Activated CD4-positive, CD25-positive, alpha-beta regulatory T cell treated with anti-CD3 and anti-CD28 coated beads, Interleukin-2, amount 50 U/mL, for 72 hours (primary cell): ENCODE results near the gene MACROD2.
"Not testable (repeated sequence)": the region's sequence is repeated elsewhere in the genome, so short reads cannot be mapped to it uniquely, and the experiment has no call there.

Experiments used
- DNase-seq: peaks from one replicate; pipeline ENCODE4 v3.0.0; 2021

Gene MACROD2

GRCh38 chr20:15155848-15156401 is 1160.6 kb downstream of the MACROD2 start:
- no peak for DNase-seq

DNA sequence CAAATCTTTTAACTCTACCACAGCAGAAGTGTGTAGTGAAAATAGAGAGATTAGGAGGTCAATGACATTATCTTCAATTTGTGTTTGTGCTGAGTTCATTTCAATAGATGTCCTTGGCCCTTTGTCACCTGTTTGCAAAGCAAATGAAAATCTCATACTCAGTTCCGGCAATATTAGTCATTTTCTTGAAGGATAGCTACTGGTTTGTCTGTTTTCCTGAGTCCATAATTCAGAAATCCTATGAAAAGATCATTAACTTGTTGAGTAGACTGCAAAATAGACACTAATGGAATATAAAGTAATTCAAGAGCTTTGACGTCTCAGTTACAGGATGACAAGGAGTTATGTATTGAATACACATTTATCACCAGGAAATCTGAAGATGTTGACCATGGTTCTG is 1163.2 kb downstream of the MACROD2 start:
- no peak for DNase-seq

DNA sequence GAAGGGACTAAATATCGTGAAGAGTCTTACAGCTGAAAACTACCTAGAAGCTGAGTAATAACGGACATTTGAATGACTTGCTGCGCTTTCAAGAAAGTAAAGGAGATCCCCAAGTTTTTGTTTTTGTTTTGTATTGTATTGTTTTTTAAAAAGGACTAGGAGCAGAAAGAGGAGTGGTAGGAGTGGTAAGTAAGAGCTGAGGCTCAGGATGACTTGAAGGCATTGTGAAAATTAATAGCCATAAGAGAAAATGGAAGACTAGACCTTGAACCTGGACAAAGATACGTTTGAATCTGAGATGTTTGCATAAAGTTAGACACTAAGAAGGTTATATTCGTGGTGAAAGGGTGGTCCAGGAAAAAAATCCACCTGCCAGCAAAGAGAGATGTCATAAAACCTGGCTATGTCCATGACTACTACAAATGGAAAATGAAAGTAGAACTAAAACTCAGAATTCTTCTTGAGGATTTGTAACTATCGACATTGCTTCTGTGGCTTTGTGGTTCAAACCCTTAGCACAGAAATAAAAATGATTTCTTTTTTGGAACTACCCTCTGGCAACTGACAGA is 1166.8 kb downstream of the MACROD2 start:
- no peak for DNase-seq

DNA sequence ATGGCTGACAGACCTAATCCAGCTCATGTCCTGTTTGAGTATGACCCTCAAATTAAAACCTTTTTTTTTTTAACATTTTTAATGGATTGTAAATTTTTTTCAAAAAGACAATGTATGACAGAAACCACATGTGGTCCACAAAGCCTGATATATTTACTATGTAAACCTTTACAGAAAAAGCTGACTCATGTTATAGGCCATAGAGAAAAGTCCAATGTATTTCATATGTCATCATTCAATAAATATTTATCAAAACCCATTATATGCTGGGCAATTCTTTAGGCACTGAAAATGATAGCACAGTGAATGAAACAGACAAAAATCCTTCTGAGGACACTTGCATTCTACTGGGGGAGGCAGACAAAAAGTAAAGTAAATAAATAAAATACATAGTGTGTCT is 1168.3 kb downstream of the MACROD2 start:
- no peak for DNase-seq

- no peak for DNase-seq
These were observed 1169.4 kb downstream of the MACROD2 start for GRCh38 chr20:15164726-15165125.

- DNase-seq: no peak
These were observed 1171.4 kb downstream of the MACROD2 start for GRCh38 chr20:15166744-15167143.

- no peak for DNase-seq
These were observed 1175.7 kb downstream of the MACROD2 start for GRCh38 chr20:15171016-15171415.

DNA sequence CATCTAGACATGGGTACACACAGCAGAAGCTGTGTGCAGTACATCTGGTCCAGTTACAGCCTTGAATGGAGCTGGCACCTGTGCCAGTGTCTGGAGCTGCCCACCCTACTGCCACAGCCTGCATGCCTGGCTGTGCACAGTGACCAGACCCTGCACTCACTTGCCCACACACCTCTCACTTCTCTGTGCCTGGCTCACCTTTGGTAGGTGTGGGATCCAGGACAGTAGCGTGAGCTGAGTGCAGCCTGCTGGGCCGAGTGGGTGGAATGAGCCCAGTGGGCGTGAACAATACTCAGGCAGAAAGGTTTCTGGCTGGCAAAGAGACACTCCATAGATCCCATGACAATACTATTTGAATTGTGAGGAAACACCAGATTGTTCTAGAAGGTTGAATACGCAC is 1181.6 kb downstream of the MACROD2 start:
- DNase-seq: no peak

- no peak for DNase-seq
These were observed 1183.3 kb downstream of the MACROD2 start for GRCh38 chr20:15178581-15178980.

- DNase-seq: no peak
These were observed 1184.1 kb downstream of the MACROD2 start for GRCh38 chr20:15179381-15179780.

DNA sequence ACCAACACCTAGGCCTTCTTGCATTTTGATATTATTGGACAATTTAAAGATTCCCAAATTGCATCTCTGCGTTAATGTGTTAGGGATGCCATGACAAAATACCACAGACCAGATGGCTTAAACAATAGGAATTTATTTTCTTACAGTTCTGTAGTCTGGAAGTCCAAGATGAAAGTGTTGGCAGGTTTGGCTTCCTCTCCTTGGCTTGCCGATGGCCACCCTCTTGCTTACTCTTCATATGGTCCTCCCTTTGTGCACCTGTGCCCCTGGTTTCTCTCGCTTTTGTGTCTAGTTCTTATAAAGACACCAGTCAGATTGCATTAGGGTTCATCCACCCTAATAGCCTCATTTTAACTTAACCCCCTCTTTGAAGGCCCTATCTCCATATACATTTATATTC is 1184.5 kb downstream of the MACROD2 start:
- no peak for DNase-seq

GRCh38 chr20:15185322-15185721 is 1190.0 kb downstream of the MACROD2 start:
- DNase-seq: no peak

DNA sequence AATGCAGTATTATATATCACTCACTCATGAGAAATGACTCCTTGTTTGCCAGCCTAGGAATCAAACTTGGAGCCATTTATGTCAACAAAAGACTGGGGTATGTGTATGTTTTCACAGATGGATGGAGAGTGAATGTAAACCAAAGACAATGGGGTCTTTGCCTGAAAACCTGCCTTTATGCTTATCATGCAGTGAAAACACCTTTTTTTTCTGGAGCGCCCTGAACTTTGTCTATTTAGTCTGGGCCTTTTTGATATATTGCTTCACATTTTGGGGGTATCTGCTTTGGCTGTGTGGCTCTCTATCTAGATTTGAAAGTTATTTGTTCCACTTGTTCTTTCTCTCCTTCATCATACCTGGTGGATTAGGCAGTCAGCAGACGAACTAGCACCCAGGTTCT is 1190.6 kb downstream of the MACROD2 start:
- no peak for DNase-seq

- no peak for DNase-seq
These were observed 1192.3 kb downstream of the MACROD2 start for GRCh38 chr20:15187612-15188011.

DNA sequence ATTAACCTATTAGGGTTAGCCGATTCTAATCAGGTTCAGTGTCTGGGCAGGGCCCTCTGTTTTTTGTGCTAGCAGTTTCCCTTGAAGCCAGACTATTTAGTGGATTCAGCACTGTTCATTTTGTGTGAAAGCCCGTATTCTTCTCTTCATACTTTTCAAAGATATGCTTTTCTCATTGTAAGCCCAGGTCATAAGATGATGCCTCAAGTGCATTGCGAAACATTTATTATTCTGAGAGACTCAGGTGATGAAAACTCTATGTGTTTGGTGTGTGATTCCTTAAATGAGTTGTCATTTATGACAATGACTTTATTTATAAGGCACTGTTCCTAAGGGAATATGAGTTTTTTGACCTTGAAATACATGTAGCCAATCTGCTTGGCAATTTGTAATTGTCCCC is 1193.1 kb downstream of the MACROD2 start:
- DNase-seq: no peak

- no peak for DNase-seq
These were observed 1195.9 kb downstream of the MACROD2 start for GRCh38 chr20:15191082-15191723.

- DNase-seq: no peak
These were observed 1200.1 kb downstream of the MACROD2 start for GRCh38 chr20:15195378-15195777.

DNA sequence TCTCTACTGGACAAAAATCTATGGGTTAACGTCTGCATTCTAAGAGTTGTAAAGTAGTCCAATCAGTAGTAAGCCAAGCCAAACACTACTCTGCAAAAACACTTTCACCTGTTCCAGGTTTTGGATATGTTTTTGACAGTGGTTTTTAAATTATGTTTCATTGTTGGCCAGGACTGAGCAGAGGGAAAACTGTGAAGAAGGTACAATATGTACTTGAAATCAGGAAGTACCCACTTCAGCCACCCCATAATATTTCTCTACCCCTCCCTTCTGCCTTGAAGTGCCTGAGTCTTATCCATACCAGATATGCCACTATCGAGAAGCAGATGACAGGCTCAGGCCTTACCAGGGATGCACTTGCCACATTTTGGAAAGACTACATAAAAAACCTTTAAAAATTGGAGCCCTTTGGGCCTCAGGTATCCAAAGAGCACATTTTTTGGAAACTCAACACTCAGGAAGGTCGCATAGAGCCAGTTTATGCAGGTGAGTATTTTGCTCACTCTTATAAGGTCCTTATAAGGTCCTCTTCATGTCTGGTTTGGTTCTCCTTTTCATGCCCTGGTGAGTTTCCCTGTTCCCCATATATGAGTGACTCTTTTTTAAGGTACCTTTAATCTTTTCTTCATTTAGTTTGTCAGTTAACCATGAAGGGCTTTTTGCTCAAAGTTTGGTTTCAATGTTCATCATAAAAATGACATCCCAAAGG is 1201.4 kb downstream of the MACROD2 start:
- DNase-seq: no peak

- DNase-seq: not testable (repeated sequence)
These were observed 1202.7 kb downstream of the MACROD2 start for GRCh38 chr20:15198017-15198416.

GRCh38 chr20:15199698-15200097 is 1204.4 kb downstream of the MACROD2 start:
- DNase-seq: no peak

- DNase-seq: no peak
These were observed 1204.8 kb downstream of the MACROD2 start for GRCh38 chr20:15200147-15200565.

- no peak for DNase-seq
These were observed 1206.3 kb downstream of the MACROD2 start for GRCh38 chr20:15201602-15202001.

DNA sequence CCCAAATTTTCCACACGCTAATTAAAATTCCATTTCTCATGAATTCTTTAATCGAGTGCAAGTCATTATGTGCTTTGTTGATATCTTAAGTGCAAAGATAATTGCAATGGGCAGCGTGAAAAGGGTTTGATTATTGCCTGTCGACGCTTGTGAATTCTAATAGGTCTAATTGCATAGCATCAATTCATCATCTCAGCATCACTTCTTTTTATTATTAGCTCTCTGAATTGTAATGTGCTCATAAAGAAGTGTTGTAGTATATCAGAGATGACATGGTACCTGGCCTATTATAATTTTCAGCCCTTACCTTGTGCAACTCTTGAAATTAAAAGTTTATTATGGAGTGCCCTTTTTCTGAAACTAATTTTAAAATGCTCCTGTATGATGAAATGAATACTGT is 1208.9 kb downstream of the MACROD2 start:
- no peak for DNase-seq

DNA sequence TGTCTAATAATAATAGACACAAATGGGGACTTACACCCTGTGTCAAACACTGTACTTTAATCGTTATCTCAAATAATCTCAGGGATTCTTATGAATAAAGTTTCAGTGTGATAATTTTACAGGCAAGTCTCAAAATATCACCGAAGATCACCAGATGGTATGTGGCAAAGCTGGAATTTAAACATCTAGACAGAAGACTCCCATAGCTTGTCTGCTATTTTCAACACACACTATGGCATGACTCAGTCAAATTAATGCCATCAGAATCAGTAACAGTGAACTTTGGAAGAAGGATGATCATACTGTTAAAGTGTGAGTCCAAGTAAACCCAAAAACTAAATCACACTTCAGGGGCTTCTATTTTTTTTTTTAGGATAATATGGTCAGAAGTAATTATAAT is 1209.7 kb downstream of the MACROD2 start:
- no peak for DNase-seq
